Pons (tissue), 1 donor: ENCODE results near the gene SAMM50.
"Not testable (repeated sequence)": the region's sequence is repeated elsewhere in the genome, so short reads cannot be mapped to it uniquely, and the experiment has no call there.

ENCODE experiments used
- DNase-seq: peaks from one replicate; pipeline ENCODE4 v3.0.0-alpha.2; 2016; ENCODE audit warnings: low spot score

The SAMM50 gene

DNA sequence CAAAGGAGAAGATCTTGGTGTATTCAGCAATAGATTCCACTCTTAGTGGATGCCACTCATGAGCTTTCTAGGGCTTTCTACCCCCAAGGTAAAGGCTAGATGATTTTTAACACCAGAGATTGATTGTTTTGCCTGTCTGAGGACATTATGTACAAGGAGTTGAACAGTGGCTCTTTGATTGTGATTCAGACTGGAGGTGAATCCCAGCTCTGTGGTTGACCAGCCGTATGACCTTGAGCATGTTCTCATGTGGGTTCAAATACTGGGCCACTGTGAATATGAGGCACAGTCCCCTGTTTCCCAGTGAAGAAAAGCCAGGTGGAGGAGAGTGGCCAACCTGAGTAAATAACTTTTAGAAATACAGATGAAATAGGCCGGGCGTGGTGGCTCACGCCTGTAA, 44.9 kb downstream of the SAMM50 start:
- DNase-seq, result no peak

GRCh38 chr22:44001521-44001920, 46.3 kb downstream of the SAMM50 start:
- DNase-seq, result no peak

DNA sequence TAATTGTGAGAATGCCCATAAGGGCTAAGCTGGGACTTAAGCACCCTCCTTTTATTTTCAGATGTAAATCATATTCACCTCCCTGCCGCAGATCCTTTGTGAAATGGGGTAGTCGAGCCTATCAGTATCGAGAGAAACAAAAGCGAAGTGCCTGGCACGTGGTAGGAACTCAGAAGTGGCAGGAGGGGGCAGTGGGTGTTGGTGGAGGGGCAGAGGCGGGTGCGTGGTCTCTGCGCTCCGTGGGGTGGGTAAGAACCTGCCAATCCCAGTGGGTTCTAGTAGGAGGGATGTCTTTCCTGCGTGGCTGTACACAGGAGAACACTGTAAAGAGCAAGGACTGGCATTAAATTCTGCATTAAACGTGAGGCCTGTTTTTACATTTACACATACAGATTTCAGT, 47.1 kb downstream of the SAMM50 start:
- DNase-seq, result no peak

DNA sequence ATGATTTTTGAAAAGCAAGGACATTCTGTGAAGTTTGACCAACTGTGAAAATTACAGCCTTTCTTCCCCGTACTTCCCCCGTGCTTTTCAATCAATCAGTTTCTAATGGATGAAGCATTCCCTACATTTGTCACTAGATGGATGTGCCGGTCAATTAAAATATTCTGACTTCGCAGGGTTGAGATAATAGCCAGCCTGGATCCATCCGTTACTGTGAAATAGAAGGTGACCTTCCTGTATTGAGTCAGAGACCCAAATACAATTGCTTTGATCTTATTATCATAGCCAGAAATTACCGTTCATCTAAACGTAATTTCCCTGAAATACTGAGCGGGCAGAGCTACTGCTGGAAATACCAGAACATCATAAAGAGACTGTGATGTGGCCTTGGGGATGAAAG, 47.8 kb downstream of the SAMM50 start:
- DNase-seq, result no peak

GRCh38 chr22:44003405-44004103, 48.3 kb downstream of the SAMM50 start:
- DNase-seq, result no peak

DNA sequence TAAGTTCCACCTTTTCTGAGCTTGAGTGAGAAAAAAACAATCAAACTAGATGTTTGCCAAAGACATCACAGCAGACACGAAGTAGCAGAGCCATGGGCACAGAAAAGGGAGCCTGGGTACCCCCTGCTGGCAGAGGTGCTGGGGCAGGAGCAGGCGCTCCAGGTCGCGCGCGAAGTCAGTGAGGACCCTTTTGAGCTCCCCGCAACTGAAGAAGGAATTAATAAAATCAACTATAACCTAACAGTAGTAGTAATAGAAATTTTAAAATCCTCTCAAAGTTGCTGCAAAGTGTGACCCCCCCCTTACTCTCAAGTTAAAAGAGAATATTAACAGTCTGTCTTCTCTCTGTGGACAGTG, 48.8 kb downstream of the SAMM50 start:
- DNase-seq, result no peak

GRCh38 chr22:44005524-44005923, 50.3 kb downstream of the SAMM50 start:
- no peak for DNase-seq

- no peak for DNase-seq
Measured at GRCh38 chr22:44012162-44012561, 56.9 kb downstream of the SAMM50 start.

DNA sequence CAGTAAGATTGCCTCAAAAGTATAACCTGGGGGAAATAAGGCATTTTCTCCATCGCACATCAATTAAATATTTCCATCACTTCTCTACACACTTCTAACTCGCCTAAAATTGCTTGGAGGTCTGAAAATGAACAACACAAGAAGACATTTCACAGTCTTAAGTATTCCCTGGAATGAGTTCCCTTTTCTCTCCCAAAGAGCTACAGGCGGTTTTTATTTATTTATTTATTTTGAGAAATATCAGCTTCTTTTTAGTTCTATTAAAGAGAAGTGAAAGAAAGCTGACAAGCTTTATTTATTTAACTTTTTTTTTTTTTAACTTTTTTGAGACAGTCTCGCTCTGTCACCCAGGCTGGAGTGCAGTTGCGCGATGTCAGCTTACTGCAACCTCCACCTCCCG, 57.3 kb downstream of the SAMM50 start:
- no peak for DNase-seq

GRCh38 chr22:44014241-44014640, 59.0 kb downstream of the SAMM50 start:
- DNase-seq, result no peak

DNA sequence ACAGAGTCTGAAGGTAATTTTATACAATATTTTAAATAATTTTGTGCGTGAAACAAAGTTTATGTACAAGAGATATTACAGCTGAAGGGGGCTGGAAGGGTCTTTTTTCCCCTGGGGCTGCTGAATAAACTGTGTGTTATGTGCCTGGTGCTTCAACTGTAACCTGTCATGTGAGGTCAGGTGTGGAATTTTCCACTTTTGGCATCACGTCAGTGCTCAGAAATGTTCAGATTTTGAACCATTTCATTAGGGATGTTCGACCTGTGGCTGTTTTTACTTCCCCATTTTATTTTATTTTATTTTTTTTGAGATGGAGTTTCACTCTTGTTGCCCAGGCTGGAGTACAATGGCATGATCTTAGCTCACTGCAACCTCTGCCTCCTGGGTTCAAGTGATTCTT, 61.3 kb downstream of the SAMM50 start:
- DNase-seq, result not testable (repeated sequence)

DNA sequence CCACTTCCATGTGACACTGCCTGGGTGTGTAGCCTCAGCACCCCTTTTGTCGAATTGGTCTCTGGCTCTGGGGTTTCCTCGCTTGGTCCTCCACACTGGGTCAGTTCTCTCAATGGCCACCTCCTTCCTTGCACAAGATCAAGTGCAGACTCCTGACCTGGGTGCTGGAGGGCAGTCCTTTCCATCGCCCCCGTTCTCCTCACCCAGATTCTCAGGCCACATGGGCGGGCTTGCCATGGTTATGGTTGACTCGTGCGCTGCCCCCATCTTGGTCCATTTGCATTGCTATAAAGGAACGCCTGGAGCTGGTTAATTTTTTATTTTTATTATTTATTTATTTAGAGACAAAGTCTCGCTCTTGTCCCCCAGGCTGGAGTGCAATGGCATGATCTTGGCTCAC, 63.4 kb downstream of the SAMM50 start:
- no peak for DNase-seq

DNA sequence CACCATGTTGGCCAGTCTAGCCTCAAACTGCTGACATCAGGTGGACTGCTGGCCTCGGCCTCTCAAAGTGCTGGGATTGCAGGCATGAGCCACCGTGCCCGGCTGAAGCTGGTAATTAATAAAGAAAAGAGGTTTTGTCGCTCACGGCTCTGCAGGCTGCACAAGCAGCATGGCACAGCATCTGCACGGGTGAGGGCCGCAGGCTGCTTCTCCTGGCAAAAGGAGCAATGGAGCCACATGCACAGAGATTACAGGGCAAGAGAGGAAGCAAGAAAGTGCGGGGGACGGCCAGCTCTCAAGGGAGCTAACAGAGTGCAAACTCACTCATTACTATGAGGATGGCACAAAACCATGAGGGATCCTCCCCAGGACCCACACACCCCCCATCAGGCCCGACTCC, 64.2 kb downstream of the SAMM50 start:
- no peak for DNase-seq

- DNase-seq, result no peak
Measured at GRCh38 chr22:44019846-44020245, 64.6 kb downstream of the SAMM50 start.

GRCh38 chr22:44020981-44021380, 65.7 kb downstream of the SAMM50 start:
- no peak for DNase-seq

DNA sequence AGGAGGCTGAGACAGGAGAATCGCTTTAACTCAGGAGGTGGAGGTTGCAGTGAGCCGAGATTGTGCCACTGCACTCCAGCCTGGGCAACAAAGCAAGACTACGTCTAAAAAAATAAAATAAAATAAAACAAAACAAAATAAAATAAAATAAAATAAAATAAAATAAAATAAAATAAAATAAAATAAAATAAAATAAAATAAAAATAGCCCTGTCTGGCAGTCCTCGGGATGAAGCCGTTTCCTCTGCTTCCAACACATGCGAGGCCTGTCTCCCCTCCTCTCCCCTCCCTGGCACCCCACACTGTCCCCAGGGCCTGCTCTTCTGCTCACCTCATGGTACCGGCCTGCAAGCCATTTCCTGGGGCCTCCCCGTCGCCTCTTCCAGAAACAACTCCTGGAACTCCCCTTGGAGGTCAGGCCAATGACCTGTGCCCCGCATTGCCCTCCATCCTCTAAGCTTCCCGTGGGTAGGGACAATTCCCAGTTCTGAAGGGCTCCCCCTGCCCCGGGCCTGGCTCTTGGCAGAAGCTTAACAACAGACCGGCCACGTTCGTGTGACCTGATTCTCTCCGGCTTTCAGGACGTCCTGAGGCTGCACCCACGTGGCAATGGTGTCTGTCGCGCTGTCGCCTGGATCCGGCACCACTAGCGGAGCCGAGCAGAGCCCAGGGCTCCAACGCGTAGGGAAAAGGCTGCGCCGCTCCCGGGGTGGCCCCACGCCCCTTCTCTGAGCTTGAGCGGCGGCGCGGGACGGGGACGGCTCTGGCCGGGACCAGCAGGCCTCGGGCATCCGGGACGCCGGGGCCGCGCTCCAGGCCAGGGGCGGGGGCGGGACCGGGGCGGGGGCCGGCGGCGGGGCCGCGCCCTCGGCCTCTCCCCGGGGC, 68.4 kb downstream of the SAMM50 start:
- no peak for DNase-seq

DNA sequence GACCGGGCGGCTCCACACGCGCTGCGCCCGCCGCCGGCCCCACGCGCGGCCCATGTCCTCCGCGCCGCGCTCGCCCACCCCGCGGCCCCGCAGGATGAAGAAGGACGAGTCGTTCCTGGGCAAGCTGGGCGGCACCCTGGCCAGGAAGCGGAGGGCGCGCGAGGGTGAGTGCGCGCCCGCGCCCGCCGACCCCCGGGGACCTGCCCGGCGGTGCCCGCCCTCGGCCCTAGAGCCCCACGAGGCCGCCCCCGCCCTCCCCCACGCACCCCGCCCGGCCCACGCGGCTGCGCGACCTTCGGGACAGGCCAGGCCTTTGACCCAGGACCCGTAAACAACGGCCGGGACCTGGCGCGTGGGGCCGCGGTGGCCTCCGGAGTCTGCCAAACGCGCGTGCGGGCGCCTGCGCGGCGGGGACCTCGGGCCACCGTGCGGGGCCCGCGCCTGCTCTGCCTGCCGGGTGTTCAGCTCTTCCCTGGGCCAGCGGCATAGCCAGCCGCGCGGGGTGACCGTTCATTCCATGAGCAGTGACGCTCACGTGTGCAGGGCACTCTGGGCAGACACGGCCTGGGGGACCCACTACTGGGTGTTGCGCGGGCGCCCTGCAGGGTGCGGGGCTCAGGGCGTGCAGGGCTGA, 69.2 kb downstream of the SAMM50 start, which contains the start of gene PARVB:
Gene PARVB, plus strand, starts transcription at position 15 of the 634 bp plus-strand sequence. Its CDS starts 38 bp downstream, at position 53.
- no peak for DNase-seq

DNA sequence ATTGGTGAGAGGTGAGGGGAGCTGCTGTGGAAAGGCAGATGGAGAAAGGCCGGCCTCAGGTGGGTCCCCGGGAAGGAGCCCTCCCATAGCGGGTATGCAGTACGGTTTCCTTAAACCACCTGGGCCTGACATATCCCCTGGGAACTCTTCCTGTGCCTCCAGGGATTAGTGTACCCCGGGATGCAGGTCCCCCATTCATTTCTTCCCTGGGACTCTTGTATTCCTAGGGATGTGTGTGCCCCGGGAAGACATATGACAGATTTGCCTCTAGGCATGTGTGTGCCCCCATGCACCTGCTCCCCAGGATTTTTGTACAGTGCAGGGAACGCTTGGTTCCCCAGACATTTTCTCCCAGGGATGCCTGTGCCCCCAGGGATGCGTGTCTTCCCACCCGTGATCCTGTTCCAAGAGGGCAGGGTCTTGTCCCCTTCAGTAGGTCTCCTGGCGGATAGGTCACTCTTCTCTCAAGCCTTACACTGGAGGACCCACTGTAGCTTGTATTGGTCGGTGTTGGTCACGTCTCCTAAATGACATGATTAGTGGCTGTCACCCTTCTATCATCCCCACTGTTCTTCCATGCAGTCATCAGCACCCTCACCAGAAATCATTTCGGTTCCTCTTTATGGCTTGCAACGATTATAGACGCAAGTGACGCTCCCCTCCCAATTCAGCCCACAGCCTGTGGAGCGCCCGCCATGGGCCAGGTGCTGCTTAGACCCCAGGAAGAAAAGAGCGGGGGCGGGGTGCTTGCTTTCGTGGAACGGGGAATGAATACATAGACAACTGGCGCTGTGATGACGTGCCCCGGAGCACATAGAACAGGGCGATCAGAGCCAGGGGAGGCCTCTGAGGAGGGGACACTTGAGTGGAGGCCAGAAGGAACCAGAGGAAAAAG, 70.2 kb downstream of the SAMM50 start:
- DNase-seq, result peak; percentile 53

DNA sequence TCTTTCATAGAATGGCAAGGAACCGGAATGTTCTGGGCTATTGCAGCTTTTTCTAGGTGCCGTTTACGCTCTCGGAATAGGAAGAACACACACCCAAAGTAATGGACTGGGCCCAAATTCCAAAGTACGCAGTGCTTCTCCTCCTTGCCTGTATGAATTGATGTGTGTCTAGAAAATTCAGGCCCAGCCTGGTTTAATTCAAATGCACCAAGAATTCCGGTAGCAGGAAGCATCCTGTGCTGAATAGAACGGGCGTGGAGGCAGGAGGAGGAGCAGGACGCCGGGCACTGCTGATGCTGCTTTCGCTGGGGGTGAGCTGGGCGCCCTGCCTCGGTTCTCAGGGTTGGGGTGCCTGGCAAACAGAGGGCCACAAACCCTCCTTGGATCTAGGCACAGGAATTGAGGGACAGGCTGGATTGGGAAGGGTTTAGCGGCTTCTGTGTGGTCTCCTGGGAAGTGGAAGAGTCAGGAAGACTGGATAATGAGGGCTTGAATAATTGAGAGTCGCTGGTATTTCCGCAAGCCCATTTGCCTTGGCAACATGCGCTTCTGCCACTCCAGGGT, 70.9 kb downstream of the SAMM50 start:
- DNase-seq, result no peak

DNA sequence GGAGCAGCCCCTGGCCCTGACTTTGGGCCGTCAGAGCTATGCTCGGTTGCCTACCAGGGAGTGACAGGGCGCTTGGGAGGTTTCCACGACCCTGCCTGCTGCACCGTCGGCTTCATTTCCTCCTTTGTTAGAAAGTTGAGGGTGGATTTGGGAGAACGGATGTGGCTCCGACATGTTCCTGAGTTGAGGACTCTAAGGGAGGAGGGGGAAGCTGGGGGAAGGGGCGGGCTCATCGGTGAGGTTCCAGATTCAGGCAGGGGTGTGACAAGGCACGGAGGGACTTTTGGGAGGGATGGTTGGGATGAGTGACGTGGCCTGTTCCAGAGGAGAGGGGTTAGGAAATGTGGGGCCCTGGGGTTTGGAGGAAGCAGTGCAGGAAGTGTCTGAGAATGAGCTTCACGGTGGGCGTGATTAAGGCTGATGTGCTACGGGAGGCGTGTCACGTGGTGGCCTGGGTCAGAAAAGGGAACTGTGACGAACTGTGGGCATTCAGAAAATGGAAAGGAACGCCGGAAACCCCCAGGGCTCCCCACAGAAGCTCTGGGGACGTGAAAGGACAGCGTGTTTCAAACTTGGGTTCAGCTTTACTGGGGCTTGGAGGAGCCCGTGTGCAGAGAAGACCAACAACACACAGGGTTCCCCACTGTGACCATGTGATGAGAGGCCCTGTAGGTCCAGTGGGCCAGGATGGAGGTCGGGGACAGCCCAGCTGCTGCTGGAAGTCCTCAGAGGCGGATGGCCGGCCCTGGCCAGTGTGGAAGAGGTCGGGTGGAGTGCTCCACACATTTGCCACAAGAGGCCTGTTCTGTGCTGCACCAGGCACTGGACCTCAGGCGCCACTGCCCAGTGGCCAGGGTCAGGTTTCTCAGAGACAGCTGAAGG, 71.6 kb downstream of the SAMM50 start:
- DNase-seq, result peak; percentile 75

GRCh38 chr22:44028091-44028490, 72.8 kb downstream of the SAMM50 start:
- DNase-seq, result no peak
